Activated CD8-positive, alpha-beta memory T cell treated with anti-CD3 and anti-CD28 coated beads for 24 hours (primary cell): Measurements from ENCODE around the gene MBD5.

ENCODE experiments used
- DNase-seq: peaks from one replicate; pipeline ENCODE4 v3.0.0-alpha.2; 2020

The MBD5 gene

DNA sequence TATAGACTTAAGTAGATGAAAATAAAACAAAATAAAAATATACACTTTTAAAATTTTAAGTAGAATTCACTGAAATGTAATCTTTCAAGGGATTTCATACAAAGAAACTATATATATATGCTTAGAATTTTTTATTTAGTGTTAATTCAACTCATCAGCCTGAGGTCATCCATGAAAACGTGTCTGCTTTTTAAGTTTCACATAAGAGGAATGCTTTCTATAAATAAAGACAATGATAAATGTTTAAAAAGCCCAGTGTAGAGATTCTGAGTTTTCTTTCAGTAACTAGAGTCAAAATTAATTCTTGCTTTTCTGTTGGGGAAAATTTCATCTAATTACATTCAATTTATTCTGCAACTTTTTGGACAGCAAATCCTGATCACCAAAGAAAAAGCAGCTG is 213.3 kb downstream of the MBD5 start:
- no peak for DNase-seq

DNA sequence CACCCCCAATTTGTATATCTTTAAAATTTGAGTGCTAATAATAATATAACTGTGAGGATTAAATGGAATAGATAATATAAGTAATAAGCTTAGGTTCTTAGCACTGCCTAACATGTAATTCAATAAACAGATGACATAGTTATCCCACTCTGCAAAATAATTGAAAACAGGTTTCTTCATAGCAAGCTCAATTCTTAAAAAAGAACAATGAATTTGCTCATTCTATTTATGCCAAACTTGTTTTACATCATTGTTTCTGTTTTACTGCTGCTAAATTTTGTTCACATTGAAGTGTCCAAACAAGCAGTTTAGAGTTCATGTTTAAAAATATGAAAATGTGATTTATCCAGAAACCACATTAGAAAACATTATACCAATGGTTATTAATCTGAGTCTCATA is 217.0 kb downstream of the MBD5 start:
- no peak for DNase-seq

DNA sequence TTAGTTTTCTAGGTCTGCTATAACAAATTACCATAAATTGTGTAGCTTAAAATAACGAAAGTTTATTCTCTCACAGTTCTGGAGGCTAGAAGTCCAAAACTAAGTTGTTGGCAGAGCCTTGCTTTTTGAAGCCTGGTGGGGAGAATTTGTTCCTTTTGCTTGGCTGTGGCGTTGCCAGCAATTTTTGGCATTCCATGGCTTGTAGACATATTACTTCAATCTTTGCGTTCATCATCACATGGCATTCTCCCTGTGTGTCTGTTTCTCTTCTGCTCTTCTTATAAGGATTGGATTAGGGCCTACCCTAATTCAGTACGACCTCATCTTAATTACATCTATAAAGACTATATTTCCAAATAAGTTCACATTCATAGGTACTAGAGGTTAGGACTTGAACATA is 217.7 kb downstream of the MBD5 start:
- no peak for DNase-seq

DNA sequence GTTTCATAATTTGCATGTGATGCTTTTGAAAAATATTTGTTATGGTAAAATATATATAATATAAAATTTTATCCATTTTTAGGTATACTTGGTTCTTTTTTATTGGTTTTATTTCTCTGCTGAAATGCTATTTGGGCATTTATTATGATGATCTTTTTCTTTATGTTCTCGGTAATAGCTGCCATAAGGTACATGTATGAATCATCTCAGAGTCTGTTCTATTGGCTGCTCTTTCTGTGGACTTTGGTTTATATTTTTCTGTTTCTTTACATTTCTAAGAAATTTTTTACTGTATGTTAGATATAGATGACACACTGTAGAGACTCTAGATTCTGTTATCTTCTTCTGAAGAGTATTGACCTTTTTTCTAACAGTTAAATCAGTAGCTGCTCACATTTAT is 219.9 kb downstream of the MBD5 start:
- no peak for DNase-seq

DNA sequence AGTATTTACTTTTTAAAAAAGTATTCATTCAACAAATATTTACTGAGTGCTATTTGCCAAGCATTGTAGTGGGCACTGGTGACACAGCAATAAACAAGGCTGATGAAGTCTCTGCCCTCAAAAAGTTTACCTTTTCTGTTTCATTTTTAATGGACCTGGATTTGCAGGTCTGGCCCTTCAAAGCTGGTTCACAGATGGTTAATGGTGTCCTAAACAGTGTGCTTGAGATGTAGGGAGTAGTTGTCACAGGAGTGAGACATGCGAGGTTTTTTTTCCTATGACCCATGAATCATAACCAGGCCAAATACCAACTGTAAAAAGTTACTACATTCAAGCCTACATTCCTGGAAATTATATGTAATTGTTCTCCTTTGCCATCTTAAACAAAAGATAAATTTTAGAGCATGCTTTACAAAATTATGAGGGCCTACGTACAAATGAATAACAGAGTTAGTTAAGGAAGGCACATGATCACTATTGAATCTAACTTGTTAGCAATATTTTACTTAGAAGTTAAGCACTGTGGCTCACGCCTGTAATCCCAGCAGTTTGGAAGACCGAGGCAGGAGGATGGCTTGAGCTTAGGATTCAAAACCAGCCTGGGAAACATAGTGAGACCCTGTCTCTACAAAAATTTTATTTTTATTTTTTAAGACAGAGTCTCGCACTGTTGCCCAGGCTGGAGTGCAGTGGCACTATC is 223.9 kb downstream of the MBD5 start:
- DNase-seq = no peak

DNA sequence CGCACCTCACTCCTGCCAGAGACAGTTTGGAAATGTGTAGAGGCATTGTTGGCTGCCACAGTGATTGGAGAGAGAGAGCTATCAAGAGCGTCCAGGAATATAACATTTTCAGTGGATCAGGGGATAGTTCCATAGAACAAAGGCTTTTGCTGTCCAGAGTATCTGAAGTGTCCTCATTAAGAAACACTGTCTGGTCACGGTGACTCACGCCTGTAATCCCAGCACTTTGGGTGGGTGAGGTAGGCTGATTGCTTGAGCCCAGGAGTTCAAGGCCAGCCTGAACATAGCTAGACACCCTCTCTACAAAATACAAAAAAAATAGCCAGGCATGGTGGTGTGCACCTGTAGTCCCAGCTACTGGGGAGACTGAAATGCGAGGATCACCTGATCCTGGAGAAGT is 231.1 kb downstream of the MBD5 start:
- DNase-seq = no peak

DNA sequence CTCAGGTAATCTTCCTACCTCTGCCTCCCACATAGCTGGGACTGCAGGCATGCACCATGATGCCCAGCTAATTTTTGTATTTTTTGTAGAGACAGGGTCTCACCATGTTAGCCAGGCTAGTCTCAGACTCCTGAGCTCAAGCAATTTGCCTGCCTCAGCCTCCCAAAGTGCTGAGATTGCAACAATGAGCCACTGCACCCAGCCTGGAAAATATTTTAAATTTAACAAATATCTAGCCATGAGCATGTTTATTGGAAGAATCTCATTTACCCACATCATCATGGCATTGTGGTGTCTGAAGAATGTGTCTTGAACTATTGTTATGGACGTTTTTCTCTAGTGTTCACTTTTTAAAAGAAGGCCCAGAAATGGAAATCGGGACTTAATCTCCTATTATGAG is 231.8 kb downstream of the MBD5 start:
- DNase-seq = no peak

DNA sequence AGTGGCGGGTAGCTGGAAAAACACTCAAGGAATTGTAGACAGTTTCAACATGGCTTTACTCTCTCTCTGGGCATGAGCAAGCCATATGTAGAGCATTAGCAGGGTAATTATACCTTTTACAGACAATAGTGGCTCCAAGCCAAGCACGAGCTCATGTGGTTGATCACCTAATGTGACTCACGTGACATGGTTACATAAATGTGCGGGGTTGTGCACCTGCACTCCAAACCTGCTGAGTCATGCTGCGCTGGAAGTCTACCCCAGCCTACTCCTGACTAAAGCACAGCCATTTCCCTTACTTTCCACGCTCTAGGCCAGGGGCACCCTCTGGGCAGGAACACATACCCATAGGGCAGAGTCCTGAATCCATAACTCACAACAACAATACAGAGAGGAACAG is 232.8 kb downstream of the MBD5 start:
- no peak for DNase-seq

DNA sequence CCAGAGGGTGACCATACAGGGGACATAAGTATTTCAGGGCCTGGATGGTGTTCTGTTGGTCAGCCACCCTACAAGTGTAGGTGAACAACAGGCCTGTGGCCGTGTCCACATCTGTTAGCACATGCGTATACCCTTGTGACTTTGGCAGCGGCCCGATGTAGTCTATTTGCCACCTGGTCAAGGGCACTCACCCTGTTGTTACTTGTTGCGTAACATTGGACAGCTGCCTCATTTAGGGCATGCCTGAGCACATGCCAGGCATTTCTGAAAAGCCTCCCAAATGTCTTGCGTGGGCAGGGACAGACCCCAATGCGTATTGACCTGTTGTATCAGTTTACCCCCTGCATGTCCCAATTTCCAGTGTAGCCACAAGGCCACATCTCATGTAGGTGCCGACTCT is 235.0 kb downstream of the MBD5 start:
- no peak for DNase-seq

DNA sequence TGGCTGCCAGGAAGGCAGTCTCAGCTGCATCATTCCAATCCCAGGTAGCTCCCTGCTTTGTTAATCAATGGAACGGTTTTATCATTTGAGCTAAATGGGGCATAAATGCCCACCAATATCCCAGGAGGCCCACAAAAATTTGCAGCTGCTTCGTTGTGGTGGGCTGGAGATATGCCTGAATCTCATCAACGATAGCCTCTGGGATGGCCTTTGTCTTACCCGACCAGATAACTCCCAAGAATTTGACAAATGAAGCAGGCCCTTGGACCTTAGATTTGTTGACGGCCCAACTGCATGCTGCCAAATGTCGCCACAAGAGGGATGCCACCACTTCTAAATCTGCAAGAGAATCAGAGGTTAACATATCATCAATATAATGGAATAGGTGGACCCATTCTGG is 236.4 kb downstream of the MBD5 start:
- DNase-seq = no peak

DNA sequence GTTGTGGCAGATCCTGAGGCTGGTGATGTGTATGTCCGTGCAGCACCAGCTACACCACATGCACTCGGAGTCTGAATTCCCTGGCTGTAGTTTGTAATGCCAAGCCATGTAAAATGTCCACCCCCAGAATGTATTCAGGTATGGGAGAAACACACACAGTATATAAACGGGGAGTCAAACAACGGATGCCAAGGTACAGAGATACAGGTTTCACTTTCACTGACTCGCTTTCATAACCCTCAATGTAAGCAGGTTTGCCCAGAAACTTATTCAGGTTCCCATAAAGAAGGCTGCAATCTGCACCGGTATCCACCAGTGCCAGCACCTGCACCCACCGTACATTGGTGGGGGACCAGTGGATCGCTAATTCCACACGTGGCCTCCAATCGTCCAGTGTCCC is 237.2 kb downstream of the MBD5 start:
- DNase-seq = no peak

DNA sequence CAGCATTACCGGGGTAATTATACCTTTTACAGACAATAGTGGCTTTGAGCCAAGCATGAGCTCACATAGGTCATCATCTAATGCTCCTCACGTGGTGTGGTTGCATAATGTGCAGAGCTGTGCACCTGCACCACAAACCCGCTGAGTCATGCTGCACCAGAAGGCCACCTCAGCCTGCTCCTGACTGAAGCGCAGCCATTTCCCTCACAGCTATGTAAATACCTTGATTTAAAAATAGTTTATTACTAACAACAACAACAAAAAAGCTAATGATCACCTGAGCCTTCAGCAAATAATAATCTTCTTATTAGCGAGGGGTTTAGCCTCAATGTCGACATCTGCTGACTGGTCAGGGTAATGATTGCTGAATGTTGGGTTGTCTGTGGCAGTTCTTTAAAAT is 238.8 kb downstream of the MBD5 start:
- no peak for DNase-seq

DNA sequence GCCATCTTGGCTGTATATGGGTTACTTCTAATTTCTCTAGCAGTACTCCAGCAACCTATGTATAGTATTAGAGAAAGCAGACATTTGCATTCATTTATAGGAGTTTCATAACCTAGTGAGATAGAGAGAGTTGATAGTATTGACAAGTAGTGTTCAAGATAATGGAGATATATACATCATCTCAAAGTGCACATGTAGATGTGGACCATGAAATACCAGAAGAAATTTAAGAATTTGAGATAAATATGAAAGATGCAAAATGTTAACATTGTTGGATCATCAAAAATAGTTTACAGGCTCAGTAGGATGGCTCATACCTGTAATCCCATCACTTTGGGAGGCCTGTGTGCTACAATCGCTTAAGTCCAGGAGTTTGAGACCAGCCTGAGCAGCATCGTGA is 243.0 kb downstream of the MBD5 start:
- DNase-seq = no peak

DNA sequence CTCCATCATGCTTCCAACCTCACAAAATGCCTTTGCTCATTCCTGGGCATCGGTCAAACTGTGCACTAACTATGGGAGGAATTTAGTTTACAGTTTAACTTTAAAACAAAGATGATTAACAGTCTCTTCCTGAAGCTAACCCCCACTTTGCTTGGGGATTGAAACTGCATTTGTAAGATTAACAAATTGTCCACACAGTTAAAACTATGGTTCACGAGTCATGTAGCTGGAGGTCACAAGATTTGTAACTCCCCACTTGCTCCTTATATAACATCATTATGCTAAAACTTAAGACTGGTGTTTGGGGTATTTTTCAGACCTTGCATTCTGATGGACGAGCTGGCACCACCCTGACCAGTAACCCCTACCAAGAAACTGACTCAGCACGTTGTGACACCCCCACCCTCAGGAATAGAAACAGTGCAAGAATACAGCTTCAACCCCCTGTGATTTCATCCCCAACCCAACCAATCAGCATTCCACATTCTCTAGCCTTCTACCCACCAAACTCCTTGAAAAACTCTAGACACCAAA is 252.3 kb downstream of the MBD5 start:
- DNase-seq = no peak

DNA sequence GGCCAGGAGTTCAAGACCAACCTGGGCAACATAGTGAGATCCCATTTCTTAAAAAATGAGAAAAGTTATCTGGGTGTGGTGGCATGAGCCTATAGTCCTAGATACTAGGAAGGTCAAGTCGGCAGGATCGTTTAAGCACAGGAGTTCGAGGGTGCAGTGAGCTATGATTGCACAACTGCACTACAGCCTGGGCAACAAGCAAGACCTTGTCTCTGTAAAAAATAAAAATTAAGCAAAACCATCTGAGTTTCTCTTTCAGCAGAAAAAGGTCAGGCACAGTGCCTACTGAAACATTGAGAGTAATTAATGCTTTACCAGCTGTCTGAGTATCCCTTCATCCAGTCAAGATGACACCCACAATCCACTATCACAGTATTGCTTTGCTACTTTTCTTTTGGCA is 258.3 kb downstream of the MBD5 start:
- DNase-seq = no peak

DNA sequence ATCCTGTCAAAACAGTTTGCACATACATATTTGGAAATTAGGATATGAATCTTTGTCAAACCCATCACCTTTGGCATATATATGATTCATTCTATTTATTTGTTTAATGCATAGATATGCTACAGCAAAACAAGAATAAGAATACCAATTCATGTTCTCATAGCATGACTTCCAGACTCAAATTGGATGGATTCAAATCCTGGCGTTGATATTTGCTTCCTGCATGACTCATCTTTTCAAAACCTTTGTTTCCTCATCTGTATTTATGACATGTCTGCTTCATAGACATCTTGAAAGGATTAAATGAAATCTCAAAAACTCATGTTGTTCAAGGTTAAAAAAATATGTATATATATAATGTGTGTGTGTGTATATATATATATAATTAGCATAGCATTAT is 261.3 kb downstream of the MBD5 start:
- DNase-seq = no peak

DNA sequence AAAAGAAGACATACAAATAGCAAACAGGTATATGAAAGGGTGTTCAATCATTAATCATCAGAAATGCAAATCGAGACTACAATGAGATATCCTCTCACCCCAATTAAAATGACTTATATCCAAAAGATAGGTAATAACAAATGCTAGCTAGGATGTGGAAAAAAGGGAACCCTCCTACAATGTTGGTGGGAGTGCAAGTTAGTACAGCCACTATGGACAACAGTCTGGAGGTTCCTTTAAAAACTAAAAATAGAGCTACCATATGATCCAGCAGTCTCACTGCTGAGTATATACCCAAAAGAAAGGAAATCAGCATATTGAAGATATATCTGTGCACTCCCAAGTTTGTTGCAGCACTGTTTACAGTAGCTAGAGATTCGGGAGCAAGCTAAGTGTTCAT is 271.5 kb downstream of the MBD5 start:
- DNase-seq = no peak

DNA sequence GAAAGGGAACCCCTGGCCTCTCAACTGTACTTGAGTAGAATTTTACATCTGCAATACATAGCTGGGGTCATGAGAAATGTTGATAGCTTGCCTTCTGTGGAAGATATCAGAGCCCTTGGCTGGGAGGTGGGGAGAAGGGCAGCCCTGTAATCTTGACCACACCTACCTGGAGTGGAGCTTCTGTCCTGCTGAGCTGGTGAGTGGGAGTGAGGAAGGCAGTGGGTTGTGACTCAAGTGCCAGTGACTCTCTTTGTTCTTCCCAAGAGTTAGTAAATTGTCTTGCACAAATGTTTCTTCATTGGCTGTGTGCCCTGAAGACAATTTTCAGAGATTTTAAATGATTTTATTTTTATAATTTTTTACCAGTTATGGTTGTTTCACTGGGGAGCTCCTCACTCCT is 277.3 kb downstream of the MBD5 start:
- DNase-seq = no peak

DNA sequence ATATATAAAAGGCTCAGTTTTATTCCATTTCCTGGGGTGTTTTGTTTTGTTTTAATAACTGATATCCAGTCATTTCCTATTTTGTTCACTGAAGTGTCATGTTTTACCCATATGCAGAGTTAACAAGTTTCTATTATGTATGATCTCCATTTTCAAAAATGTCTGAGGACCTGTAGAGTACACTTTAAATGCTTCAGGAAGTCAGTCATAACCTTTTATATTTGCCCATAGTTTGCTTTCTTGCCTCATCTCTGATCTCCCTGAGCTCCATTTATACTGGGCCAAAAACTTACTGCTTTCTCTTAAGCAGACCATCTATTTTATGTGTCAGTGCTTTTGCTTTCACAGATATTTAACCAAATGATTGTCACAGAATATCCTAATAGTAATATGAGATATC is 278.7 kb downstream of the MBD5 start:
- no peak for DNase-seq

DNA sequence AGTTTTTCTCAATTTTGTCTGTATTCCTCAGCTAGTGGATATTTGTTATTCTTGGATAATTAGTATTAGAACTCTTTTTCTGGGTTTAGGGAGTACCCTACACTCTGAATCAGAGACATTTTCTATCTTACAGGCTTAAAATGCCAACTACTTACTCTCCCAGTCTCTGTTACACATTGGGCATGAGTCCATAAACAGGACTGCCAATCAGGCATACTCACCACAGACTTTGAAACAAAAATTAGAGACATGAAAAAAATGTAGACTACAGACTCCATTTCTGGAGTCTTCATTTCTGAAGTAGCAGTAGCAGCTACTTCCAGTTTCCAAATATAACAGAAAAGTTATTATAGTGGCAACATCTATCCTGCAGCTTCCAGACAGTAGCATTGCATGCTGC is 279.7 kb downstream of the MBD5 start:
- no peak for DNase-seq

DNA sequence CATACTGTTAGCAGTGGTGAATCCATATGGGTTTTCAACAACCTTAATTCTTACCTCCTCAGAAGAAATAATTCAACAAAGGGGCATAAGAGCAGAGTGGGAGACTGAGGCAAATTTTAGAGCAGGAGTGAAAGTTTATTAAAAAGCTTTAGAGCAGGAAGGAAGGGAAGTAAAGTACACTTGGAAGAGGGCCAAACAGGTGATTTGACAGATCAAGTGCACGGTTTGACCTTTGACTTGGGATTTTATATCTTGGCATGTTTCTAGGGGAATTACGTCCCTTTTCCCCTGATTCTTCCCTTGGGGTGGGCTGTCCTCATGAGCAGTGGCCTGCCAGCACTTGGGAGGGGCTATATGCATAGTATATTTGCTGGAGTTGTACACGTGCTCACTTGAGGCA is 280.5 kb downstream of the MBD5 start:
- DNase-seq = no peak

DNA sequence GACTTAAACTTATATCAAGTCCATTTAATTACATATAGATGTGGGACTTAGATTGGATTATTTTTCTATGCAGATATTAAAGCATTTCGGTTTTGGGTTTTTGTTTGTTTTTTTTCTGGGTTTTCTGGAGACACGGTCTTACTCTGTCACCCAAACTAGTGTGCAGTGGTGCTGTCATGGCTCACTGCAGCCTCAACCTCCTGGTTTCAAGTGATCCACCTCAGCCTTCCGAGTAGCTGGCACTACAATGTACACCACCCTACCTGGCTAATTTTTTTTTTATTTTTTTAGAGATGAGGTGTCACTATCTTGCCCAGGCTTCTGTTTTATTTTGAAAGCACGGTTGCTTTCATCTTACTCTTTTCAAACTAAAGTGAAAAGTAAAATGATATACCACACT is 281.6 kb downstream of the MBD5 start:
- no peak for DNase-seq

DNA sequence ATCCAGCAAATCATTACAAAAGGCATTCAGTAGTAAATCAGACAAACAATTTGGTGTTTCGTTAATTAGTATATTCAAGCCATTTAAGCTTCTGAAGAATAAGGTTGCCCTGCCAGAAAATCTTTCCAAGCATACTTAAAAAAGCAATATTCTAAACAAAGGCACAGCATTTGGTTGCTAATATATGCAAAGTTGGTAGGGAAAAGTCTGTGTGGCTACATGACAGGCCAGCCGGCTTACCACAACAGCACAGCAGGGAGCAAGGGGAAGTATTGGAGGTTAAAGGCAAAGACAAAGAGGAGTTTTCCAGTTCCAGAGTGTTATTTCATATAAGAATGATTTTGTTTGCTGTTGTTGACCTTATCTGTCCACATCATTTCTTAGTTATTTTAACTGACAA is 282.3 kb downstream of the MBD5 start:
- DNase-seq = no peak

DNA sequence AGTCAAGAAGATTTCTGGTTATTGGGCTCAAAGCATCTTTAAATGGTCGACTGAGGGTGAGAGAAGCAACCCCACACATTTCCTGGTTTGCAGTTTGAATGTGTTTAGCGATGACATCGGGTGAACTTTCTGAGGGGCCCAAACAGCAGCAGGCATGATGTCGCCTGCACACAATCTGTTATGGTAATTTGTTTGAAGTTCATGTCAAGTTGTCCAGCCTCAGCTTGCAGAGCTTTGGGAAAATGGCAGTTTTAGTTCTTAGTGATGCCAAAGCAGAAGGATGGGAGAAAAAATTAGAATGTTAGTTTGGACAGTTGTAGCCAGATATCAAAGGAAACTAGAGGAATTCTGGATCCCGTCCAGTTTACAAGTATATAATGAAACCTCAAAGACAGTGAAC is 284.6 kb downstream of the MBD5 start:
- DNase-seq = no peak

DNA sequence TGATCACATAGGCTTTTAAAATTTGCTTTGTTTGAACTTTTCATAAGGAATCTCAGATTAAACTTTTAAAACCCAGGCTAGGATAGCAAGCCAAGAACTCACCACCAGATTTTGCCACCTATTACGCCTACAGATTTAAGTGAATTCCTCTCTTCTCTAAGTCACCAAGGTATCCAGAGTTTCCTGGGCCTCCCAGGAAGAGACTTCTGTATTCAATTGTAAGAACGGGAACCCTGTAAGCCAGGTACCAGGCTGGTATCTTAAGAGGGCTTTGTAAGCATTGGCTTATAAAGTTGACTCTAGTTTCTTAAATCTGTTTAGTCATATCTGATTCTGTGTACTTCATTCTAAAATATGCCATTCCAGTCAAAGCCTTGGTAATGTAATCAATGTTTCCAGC is 285.1 kb downstream of the MBD5 start:
- no peak for DNase-seq

DNA sequence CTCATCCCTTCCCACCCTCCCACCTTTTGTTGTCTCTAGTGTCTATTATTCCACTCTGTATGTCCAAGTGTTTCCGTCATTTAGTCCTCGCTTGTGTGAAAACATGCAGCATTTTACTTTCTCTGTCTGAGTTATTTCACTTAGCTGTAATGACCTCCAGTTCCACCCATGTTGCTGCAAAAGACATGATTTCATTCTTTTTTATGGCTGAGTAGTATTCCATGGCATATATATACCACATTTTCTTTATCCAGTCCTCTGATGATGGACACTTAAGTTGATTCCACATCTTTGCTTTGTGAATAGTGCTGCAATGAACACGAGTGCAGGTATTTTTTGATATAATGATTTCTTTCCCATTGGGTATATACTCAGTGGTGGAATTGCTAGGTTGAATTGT is 296.7 kb downstream of the MBD5 start:
- DNase-seq = no peak
